Heart left ventricle (tissue), 16 donors: ENCODE data around the gene SH3RF3. TPM values are rescaled to one million over a fixed set of nuclear protein-coding genes. Genes with fewer than 3 reads are reported as not detected.

Source experiments
- ATAC-seq, 4 donors: fragments of 200-7000 bp; cut with Tn5 transposase; one replicate each; pipeline ENCODE4 v1.9.1; 2020 to 2022; ENCODE audit warnings: moderate library complexity in 4 of 4, mild to moderate bottlenecking in 3 of 4, moderate number of reproducible peaks in 1 of 4
- DNase-seq, 5 donors: peaks; one replicate each; pipeline ENCODE4 v3.0.0-alpha.2; 2020
- H3K27ac ChIP-seq, 12 donors: fragments of 200-600 bp; sonication (generic) in 4 of 12; one replicate each; pipeline versions ENCODE4 v1.5.0 to v1.8.0; 2016 to 2022; ENCODE audit warnings: mild to moderate bottlenecking in 2 of 12
- H3K27me3 ChIP-seq, 9 donors: fragments of 200-600 bp; sonication (generic) in 2 of 9; one replicate each; pipeline versions ENCODE4 v1.5.1 to v1.8.0; 2016 to 2022; ENCODE audit warnings: mild to moderate bottlenecking in 3 of 9
- H3K36me3 ChIP-seq, 9 donors: fragments of 200-600 bp; sonication (generic) in 2 of 9; one replicate each; pipeline versions ENCODE4 v1.5.0 to v1.8.0; 2018 to 2022; ENCODE audit warnings: mild to moderate bottlenecking in 2 of 9
- H3K4me1 ChIP-seq, 12 donors: fragments of 200-600 bp; sonication (generic) in 4 of 12; one replicate each; pipeline versions ENCODE4 v1.5.0 to v1.8.0; 2016 to 2022; ENCODE audit warnings: mild to moderate bottlenecking in 3 of 12
- H3K4me3 ChIP-seq, 12 donors: fragments of 200-600 bp; sonication (generic) in 4 of 12; one replicate each; pipeline versions ENCODE4 v1.5.0 to v1.8.0; 2017 to 2022; ENCODE audit warnings: mild to moderate bottlenecking in 9 of 12, moderate library complexity in 4 of 12
- H3K9me3 ChIP-seq, 12 donors: fragments of 200-600 bp; sonication (generic) in 4 of 12; one replicate each; pipeline versions ENCODE4 v1.5.0 to v1.8.0; 2016 to 2022; ENCODE audit warnings: mild to moderate bottlenecking in 1 of 12
- POLR2A ChIP-seq, 2 donors: fragments of 450-650 bp; IDR thresholded peaks; one replicate each; pipeline ENCODE4 v1.6.1; 2017; ENCODE audit warnings: antibody characterized with exemption in 2 of 2, mild to moderate bottlenecking in 2 of 2, moderate library complexity in 2 of 2
- WGBS, 4 donors: extraction: QIAGEN DNeasy Blood & Tissue Kit in 2 of 4; methylation state at CpG; one replicate each; pipeline versions ENCODE4 v1.1.5 to v1.1.7; 2013 to 2018; 5-methylcytosine and 5-hydroxymethylcytosine counted together
- intact Hi-C, 10 donors: fragments of 100-400 bp; cut with DNase I; formaldehyde crosslinking; loops; one replicate each; pipeline versions ENCODE4 v1.11.1 to v1.14.2; 2022
- polyA plus RNA-seq, 2 donors: library from polyadenylated mRNA; stranded (reverse); fragments of 200-250 nt; gene quantifications; one replicate each; pipeline ENCODE4 v1.2.3, GENCODE V29; 2013
- total RNA-seq, 9 donors: library from RNA; depleted of rRNA in 2 of 9; stranded (reverse); fragments of >200 nt in 2 of 9; fragmentation: NEBNext Ultra II Directional in 3 of 9; extraction: Animal tissue kit (Norgen Biotek cat#: 25700) in 3 of 9; gene quantifications; one replicate each; pipeline versions ENCODE4 v1.1.0 to v1.2.4, GENCODE V29; 2016 to 2023
- TF ChIP-seq, protein P1 (sequence below), 12 donors: fragments of 200-600 bp; sonication (generic) in 4 of 12; IDR thresholded peaks; one replicate each; pipeline versions ENCODE4 v1.5.0 to v1.8.0; 2018 to 2022; ENCODE audit warnings: antibody characterized with exemption in 12 of 12, mild to moderate bottlenecking in 5 of 12
- donor health status: ischemic (EF 13 %, LVEDD 7.1; RV severe dilation, severe dysfunction).
- donor health status: healthy with polysubstance abuse.
- donor health status: DM: no; HTN: yes; CAD: no.
- donor health status: DM: no; HTN: no; CAD: no.
- donor health status: ischemic (EF 25% LVEDD 6.9; RV normal size, moderate dysfunction).
- donor health status: ischemic (EF 25% LVEDD 5.7; RV mildly dilated, moderate dysfunction).
- donor health status: healthy.
- donor health status: DM: yes; HTN: yes; CAD: no.
- donor health status: ischemic (EF 35%, LVEDD 5.7; RV mildly dilated, moderate dysfunction).
- donor health status: nonischemic (EF 11% LVEDD 7.7; RV severe dilation, severe dysfunction).
- donor health status: DM: yes; HTN: yes; CAD: no.
- donor health status: PGD.
- donor health status: ischemic (EF 29% LVEDD 5.4; RV normal size, mild dysfunction).
- donor health status: nonischemic (EF 23%, LVEDD 6.1; RV moderate dilation, normal function).

SH3RF3 gene
- total and polyA plus RNA-seq, 11 donors: 5.2 to 15.7 (median 7.9) TPM

DNA sequence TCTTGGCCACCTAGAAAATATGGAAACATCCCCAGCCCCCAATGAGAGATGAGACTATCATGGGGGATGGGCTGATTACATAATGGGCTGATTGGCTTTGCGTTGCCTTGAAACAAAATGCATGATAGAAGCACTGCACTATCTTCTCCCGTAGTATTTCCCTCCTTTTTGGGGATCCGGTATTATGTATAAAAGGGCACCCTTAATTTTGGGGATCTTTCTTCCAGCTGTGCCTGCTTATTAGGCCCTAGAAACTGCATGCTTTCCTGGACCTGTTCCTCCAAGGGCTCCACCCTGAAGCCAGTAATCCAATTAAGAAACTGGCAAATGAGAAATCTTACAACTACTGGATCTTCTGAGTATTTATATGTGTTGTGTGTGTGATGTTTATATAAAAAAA is 34.9 kb upstream of the SH3RF3 start:
- Histone ChIP-seq H3K4me1 (no peaks in the 10 kb centered on the region), H3K36me3 (no peaks in the 10 kb centered on the region), H3K4me3 (no peak overlapping the region), H3K9me3 (peaks cover 0 to 12% (median 0%) of the 10 kb centered on the region in 12 donors), H3K27ac (no peak overlapping the region), H3K27me3 (peaks cover 0 to 2% (median 0%) of the 10 kb centered on the region in 9 donors)
- intact Hi-C loops: loop anchor here in 1 of 10 donors (5.0 kb wide), 1 partner anchor 57 kb away; no protein-coding TSS in a partner anchor
- 92 to 100% (median 93%) methylated on average over 3 of the region's 3 CpGs for WGBS, 4 donors
- TF ChIP-seq, protein P1, sequence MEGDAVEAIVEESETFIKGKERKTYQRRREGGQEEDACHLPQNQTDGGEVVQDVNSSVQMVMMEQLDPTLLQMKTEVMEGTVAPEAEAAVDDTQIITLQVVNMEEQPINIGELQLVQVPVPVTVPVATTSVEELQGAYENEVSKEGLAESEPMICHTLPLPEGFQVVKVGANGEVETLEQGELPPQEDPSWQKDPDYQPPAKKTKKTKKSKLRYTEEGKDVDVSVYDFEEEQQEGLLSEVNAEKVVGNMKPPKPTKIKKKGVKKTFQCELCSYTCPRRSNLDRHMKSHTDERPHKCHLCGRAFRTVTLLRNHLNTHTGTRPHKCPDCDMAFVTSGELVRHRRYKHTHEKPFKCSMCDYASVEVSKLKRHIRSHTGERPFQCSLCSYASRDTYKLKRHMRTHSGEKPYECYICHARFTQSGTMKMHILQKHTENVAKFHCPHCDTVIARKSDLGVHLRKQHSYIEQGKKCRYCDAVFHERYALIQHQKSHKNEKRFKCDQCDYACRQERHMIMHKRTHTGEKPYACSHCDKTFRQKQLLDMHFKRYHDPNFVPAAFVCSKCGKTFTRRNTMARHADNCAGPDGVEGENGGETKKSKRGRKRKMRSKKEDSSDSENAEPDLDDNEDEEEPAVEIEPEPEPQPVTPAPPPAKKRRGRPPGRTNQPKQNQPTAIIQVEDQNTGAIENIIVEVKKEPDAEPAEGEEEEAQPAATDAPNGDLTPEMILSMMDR (IDR thresholded peaks at IDR 0.05): no peak
- no peak for TF ChIP-seq POLR2A (IDR thresholded peaks at IDR 0.05)
- ATAC-seq (no peak), DNase-seq (no peak)

DNA sequence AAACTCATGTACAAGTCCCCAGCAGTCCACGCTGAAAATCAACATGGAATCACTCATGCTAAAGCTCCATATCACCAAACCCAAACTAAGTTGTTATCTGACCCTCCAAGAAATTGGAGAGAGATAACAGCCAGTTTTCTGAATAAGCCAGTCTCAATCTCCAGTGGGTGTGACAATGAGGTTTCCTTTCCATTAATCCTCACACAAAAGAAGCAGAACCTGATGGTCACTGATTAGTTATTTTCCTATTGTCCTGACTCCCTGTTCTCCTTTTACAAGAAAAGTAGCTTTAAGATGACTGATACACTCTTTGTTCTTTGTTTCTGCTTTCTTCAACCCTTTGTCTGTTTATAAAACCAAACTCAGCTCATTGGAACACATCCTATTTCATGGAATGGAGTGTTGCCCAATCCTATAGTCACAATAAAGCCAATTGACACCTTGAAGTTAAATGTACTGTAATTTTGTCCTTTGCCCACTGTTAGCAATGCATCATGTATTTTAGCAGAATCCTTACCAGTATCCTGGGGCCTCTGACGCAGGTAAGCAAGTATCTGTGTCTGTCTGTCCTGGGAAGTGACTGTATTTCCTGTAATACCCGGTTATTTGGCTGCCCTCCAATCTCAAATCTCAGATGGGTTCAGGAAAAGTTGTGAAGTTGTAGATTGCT is 30.6 kb upstream of the SH3RF3 start:
- intact Hi-C loops: no loop called here
- no peaks in the 10 kb centered on the region for H3K36me3 ChIP-seq
- no peak for DNase-seq
- H3K27ac ChIP-seq: no peak overlapping the region
- H3K9me3 ChIP-seq: peaks cover 0 to 12% (median 0%) of the 10 kb centered on the region in 12 donors
- peak in 1 of 4 donors; percentile 20 for ATAC-seq
- no peak overlapping the region for H3K4me3 ChIP-seq
- no peak for TF ChIP-seq POLR2A (IDR thresholded peaks at IDR 0.05)
- TF ChIP-seq, protein P1 (IDR thresholded peaks at IDR 0.05): no peak
- no peaks in the 10 kb centered on the region for H3K4me1 ChIP-seq
- 51 to 65% (median 56%) methylated on average over 3 of the region's 3 CpGs for WGBS, 4 donors
- H3K27me3 ChIP-seq: peaks cover 0 to 9% (median 0%) of the 10 kb centered on the region in 9 donors

DNA sequence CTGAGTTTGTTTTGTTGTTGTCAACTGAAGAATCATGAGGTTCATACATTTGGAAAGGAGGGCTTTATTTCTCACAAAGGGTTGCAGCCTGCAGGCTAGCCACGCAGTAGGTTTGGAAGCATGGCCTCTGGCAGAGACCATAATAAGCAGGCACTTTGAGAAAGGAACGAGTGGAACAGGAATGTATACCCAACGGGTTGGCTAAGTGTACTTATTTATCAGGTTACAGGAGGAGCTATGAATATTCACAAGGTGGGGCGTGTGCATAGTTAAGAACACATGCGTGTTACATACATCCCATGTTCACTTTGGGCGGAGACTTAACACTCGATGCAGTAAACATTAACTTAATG is 30.1 kb upstream of the SH3RF3 start:
- no peak overlapping the region for H3K4me3 ChIP-seq
- H3K36me3 ChIP-seq: no peaks in the 10 kb centered on the region
- DNase-seq (no peak), ATAC-seq (no peak)
- intact Hi-C loops: no loop called here
- no peak for TF ChIP-seq POLR2A (IDR thresholded peaks at IDR 0.05)
- TF ChIP-seq, protein P1 (IDR thresholded peaks at IDR 0.05): no peak
- no peak overlapping the region for H3K27ac ChIP-seq
- H3K9me3 ChIP-seq: peaks cover 0 to 12% (median 0%) of the 10 kb centered on the region in 12 donors
- H3K4me1 ChIP-seq: no peaks in the 10 kb centered on the region
- peaks cover 0 to 9% (median 0%) of the 10 kb centered on the region in 9 donors for H3K27me3 ChIP-seq
- 75 to 83% (median 78%) methylated on average over 7 of the region's 7 CpGs for WGBS, 4 donors

DNA sequence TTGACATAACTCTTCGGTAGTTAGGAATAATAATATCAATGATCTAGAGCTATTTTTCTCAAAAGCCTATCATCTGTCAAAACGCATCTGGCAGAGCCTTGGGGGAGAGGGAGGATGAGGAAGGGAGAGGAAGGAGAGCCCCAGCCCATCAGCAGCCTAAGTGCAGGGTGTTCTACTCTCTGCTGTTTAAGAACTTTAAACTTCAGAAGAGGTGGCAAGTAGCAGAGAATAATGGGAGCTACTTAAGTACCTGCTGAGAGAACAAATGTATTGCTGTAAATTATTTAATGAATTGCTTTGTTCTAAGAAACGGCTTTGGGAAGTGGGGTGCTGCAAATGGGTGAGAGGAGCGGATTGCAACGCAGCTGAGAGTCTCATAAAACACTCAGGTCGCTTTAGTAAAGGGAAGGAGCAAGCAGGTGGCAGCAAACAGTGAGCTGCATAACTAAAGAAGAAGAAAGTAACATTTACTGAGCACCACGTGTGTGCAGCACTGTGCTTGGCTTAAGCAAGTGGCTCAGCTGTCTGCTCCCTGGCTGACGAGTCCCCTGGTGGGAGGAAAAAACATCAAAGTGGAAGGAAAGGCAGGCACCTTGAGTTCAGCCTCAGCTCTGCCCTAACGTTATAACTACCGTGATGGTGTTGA is 26.3 kb upstream of the SH3RF3 start:
- WGBS, 4 donors: 29 to 31% (median 29%) methylated on average over 10 of the region's 10 CpGs
- intact Hi-C loops: no loop called here
- no peaks in the 10 kb centered on the region for H3K36me3 ChIP-seq
- TF ChIP-seq, protein P1 (IDR thresholded peaks at IDR 0.05): no peak
- TF ChIP-seq POLR2A (IDR thresholded peaks at IDR 0.05): no peak
- H3K9me3 ChIP-seq: no peaks in the 10 kb centered on the region
- no peaks in the 10 kb centered on the region for H3K4me1 ChIP-seq
- ATAC-seq (no peak), DNase-seq (no peak)
- no peak overlapping the region for H3K27ac ChIP-seq
- H3K4me3 ChIP-seq: no peak overlapping the region
- H3K27me3 ChIP-seq: peaks cover 0 to 9% (median 0%) of the 10 kb centered on the region in 9 donors
